CD14-positive monocyte (primary cell): ENCODE results near the gene TSBP1. TPM values are rescaled to one million over a fixed set of nuclear protein-coding genes. Genes with fewer than 3 reads are reported as not detected.

ENCODE experiments used
- DNase-seq, 3 donors: peaks; one replicate each; pipeline ENCODE4 v3.0.0-alpha.2; 2011 to 2022
- H2AFZ ChIP-seq: 2 replicates; pipeline ENCODE4 v1.6.0; 2012; ENCODE audit warnings: mild to moderate bottlenecking, low read depth, low read length, inconsistent platforms; ENCODE audit not compliant: insufficient read depth, poor library complexity, severe bottlenecking
- H3K27ac ChIP-seq, 2 donors: 1 replicate in 1 of 2; 2 replicates in 1 of 2; pipeline ENCODE4 v1.5.1; 2012 to 2013; ENCODE audit warnings: low read length in 2 of 2, control low read depth in 1 of 2, inconsistent platforms in 1 of 2, low read depth in 1 of 2, mild to moderate bottlenecking in 1 of 2
- H3K27me3 ChIP-seq, 2 donors: one replicate each; pipeline versions ENCODE4 v1.6.0 to v1.6.1; 2011 to 2013; ENCODE audit warnings: low read length in 2 of 2; ENCODE audit not compliant: control insufficient read depth in 2 of 2, insufficient read depth in 2 of 2
- H3K36me3 ChIP-seq, 2 donors: replicated peaks in 1 of 2; 1 replicate in 1 of 2; 2 replicates in 1 of 2; pipeline versions ENCODE4 v1.5.1 to v1.6.1; 2012 to 2013; ENCODE audit warnings: low read length in 2 of 2, control low read depth in 1 of 2, inconsistent platforms in 1 of 2, mild to moderate bottlenecking in 1 of 2; ENCODE audit not compliant: insufficient read depth in 2 of 2, control insufficient read depth in 1 of 2
- H3K4me1 ChIP-seq, 2 donors: 1 replicate in 1 of 2; 2 replicates in 1 of 2; pipeline versions ENCODE4 v1.5.1 to v1.6.1; 2012 to 2013; ENCODE audit warnings: low read length in 2 of 2, control low read depth in 1 of 2, inconsistent platforms in 1 of 2, mild to moderate bottlenecking in 1 of 2, moderate library complexity in 1 of 2; ENCODE audit not compliant: insufficient read depth in 2 of 2, control insufficient read depth in 1 of 2
- H3K4me2 ChIP-seq: replicated peaks from 2 replicates; pipeline ENCODE3; 2012; ENCODE audit warnings: low read length, moderate library complexity, mild to moderate bottlenecking; ENCODE audit not compliant: poor library complexity, severe bottlenecking; ENCODE audit errors: extremely low read depth
- H3K4me3 ChIP-seq, 3 experiments: fragments of 200-600 bp in 1 of 3; sonication (generic) in 1 of 3; replicated peaks in 1 of 3; 1 replicate in 2 of 3; 2 replicates in 1 of 3; pipeline ENCODE4 v1.5.1; 2011 to 2013; ENCODE audit warnings: low read length in 3 of 3, mild to moderate bottlenecking in 3 of 3, control low read depth in 2 of 3, low read depth in 2 of 3, inconsistent platforms in 1 of 3, moderate library complexity in 1 of 3
- H3K79me2 ChIP-seq: 2 replicates; pipeline ENCODE4 v1.6.0; 2012; ENCODE audit warnings: mild to moderate bottlenecking, control low read depth, inconsistent platforms, low read length, moderate library complexity; ENCODE audit not compliant: insufficient read depth
- H3K9ac ChIP-seq: 2 replicates; pipeline ENCODE4 v1.6.0; 2017; ENCODE audit warnings: low read length, mild to moderate bottlenecking; ENCODE audit not compliant: insufficient read depth, poor library complexity, severe bottlenecking
- H3K9me3 ChIP-seq, 2 donors: replicated peaks in 1 of 2; 1 replicate in 1 of 2; 2 replicates in 1 of 2; pipeline versions ENCODE4 v1.5.1 to v1.6.1; 2012 to 2013; ENCODE audit warnings: low read length in 2 of 2, control low read depth in 1 of 2; ENCODE audit not compliant: control insufficient read depth in 1 of 2, insufficient read depth in 1 of 2
- H4K20me1 ChIP-seq: 2 replicates; pipeline ENCODE4 v1.6.0; 2012; ENCODE audit warnings: mild to moderate bottlenecking, low read length, control low read depth, moderate library complexity; ENCODE audit not compliant: insufficient read depth
- H3K27ac Mint-ChIP-seq, 7 donors: one replicate each; pipeline ENCODE4 v1.8.0; 2020; ENCODE audit warnings: mild to moderate bottlenecking in 7 of 7, mixed read lengths in 7 of 7, moderate library complexity in 6 of 7, inconsistent platforms in 2 of 7
- H3K27me3 Mint-ChIP-seq, 3 donors: one replicate each; pipeline ENCODE4 v1.8.0; 2021 to 2022; ENCODE audit warnings: low read depth in 3 of 3, mild to moderate bottlenecking in 3 of 3, mixed read lengths in 3 of 3, moderate library complexity in 3 of 3, inconsistent platforms in 1 of 3
- H3K36me3 Mint-ChIP-seq, 2 donors: one replicate each; pipeline ENCODE4 v1.8.0; 2020; ENCODE audit warnings: mixed read lengths in 2 of 2, inconsistent platforms in 1 of 2, mild to moderate bottlenecking in 1 of 2
- H3K4me1 Mint-ChIP-seq: one replicate; pipeline ENCODE4 v1.8.0; 2020; ENCODE audit warnings: mild to moderate bottlenecking, mixed read lengths
- H3K4me3 Mint-ChIP-seq, 2 donors: one replicate each; pipeline ENCODE4 v1.8.0; 2020; ENCODE audit warnings: mild to moderate bottlenecking in 2 of 2, mixed read lengths in 2 of 2, moderate library complexity in 1 of 2
- H3K9me3 Mint-ChIP-seq, 7 donors: one replicate each; pipeline ENCODE4 v1.8.0; 2020 to 2022; ENCODE audit warnings: mixed read lengths in 7 of 7, mild to moderate bottlenecking in 6 of 7, moderate library complexity in 6 of 7, inconsistent platforms in 2 of 7
- WGBS: methylation state at CpG from one replicate; pipeline ENCODE4 v1.1.5; 2013; ENCODE audit warnings: missing lambda C conversion rate; ENCODE audit not compliant: insufficient coverage; 5-methylcytosine and 5-hydroxymethylcytosine counted together
- intact Hi-C, 2 donors: fragments of 100-400 bp; cut with micrococcal nuclease; formaldehyde crosslinking; loops; one replicate each; pipeline versions ENCODE4 v1.15.0 to v1.15.1; 2023
- polyA plus RNA-seq, 3 donors: library from polyadenylated mRNA; depleted of rRNA in 1 of 3; unstranded in 2 of 3; stranded (reverse) in 1 of 3; fragments of 300-500 nt in 2 of 3; fragments of >200 nt in 1 of 3; fragmentation: Illumina TruSeq in 2 of 3; gene quantifications; 1 replicate in 2 of 3; 2 replicates in 1 of 3; pipeline ENCODE4 v1.2.3, GENCODE V29; 2012 to 2021
- TF ChIP-seq, protein P1 (sequence below): fragments of 200-600 bp; IDR thresholded peaks from one replicate; pipeline ENCODE4 v1.8.0; 2022; ENCODE audit warnings: antibody characterized with exemption, mild to moderate bottlenecking

Gene TSBP1
- polyA plus RNA-seq, 3 donors = not detected

DNA sequence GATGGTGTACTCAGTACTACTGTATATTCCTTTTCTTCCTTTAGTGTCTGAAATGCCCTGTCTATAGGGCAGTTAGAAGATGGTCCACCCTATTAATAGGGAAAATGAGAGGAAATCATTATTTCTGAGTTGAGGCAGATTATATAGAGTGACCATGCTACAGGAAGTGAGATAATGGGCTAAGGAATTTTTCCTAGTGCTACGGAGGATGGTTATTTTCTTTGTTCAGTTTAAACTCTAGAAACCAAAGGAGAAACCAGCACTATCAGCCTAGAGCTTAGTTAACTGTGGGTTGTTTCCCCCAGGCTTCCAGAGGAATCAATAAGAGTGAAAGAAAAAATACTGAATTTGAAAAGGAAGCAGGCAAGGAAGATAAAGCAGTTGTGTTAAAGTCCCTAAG lies 474 bp downstream of the TSBP1 start:
- no peak for DNase-seq
- intact Hi-C loops = no loop called here
- Histone ChIP-seq H4K20me1 (no peaks in the 10 kb centered on the region), H2AFZ (no peak overlapping the region), H3K79me2 (no peaks in the 10 kb centered on the region), H3K4me3 (no peak overlapping the region), H3K9me3 (no peaks in the 10 kb centered on the region), H3K27me3 (no peaks in the 10 kb centered on the region), H3K4me2 (no peak overlapping the region), H3K36me3 (no peaks in the 10 kb centered on the region), H3K27ac (no peak overlapping the region), H3K9ac (no peak overlapping the region), H3K4me1 (no peaks in the 10 kb centered on the region)
- TF ChIP-seq, protein P1, sequence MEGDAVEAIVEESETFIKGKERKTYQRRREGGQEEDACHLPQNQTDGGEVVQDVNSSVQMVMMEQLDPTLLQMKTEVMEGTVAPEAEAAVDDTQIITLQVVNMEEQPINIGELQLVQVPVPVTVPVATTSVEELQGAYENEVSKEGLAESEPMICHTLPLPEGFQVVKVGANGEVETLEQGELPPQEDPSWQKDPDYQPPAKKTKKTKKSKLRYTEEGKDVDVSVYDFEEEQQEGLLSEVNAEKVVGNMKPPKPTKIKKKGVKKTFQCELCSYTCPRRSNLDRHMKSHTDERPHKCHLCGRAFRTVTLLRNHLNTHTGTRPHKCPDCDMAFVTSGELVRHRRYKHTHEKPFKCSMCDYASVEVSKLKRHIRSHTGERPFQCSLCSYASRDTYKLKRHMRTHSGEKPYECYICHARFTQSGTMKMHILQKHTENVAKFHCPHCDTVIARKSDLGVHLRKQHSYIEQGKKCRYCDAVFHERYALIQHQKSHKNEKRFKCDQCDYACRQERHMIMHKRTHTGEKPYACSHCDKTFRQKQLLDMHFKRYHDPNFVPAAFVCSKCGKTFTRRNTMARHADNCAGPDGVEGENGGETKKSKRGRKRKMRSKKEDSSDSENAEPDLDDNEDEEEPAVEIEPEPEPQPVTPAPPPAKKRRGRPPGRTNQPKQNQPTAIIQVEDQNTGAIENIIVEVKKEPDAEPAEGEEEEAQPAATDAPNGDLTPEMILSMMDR = no peak
- H3K9me3 Mint-ChIP-seq = peaks cover 0 to 6% (median 0%) of the 10 kb centered on the region in 7 donors
- peaks cover 1 to 8% (median 2%) of the 10 kb centered on the region in 3 donors for H3K27me3 Mint-ChIP-seq
- WGBS = no CpG with 5 or more reads among the region's 1 CpG
- no peak overlapping the region for H3K4me3 Mint-ChIP-seq
- no peaks in the 10 kb centered on the region for H3K36me3 Mint-ChIP-seq
- no peak overlapping the region for H3K27ac Mint-ChIP-seq
- H3K4me1 Mint-ChIP-seq = no peaks in the 10 kb centered on the region

DNA sequence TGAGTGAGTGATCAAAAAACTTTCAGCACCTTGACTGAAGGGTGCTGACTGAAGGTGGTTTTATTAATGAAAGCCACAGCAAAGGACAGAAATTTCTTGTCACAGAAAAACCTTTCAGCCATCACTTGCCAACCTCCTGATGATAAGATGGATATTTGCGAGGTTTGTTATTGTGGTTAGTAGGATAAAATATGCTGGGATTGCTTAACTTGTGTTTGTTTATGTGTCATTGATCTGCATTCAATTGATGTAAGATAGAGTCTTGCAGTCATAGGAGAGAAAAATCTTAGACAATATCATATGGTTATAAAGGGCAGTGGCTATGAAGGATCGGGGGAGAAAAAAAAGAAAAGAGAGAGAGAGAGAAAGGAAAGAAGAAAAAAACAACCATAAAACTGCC lies 1.2 kb downstream of the TSBP1 start:
- H3K4me1 Mint-ChIP-seq = no peaks in the 10 kb centered on the region
- TF ChIP-seq, protein P1 = no peak
- Histone ChIP-seq H4K20me1 (no peaks in the 10 kb centered on the region), H3K4me1 (no peaks in the 10 kb centered on the region), H3K4me3 (no peak overlapping the region), H2AFZ (no peak overlapping the region), H3K9me3 (no peaks in the 10 kb centered on the region), H3K27ac (no peak overlapping the region), H3K4me2 (no peak overlapping the region), H3K9ac (no peak overlapping the region), H3K36me3 (no peaks in the 10 kb centered on the region), H3K27me3 (no peaks in the 10 kb centered on the region), H3K79me2 (no peaks in the 10 kb centered on the region)
- H3K9me3 Mint-ChIP-seq = peaks cover 0 to 6% (median 0%) of the 10 kb centered on the region in 7 donors
- H3K27ac Mint-ChIP-seq = no peak overlapping the region
- intact Hi-C loops = no loop called here
- peak overlapping the region in 1 of 2 donors; percentile 3 for H3K4me3 Mint-ChIP-seq
- WGBS = no CpG with 5 or more reads among the region's 2 CpGs
- no peaks in the 10 kb centered on the region for H3K36me3 Mint-ChIP-seq
- no peak for DNase-seq
- peaks cover 1 to 8% (median 2%) of the 10 kb centered on the region in 3 donors for H3K27me3 Mint-ChIP-seq
